Measurements from ENCODE around the gene ARID4B. TPM values are rescaled to one million over a fixed set of nuclear protein-coding genes. Genes with fewer than 3 reads are reported as not detected.

The ARID4B gene
- total and polyA plus RNA-seq, 2 of the 13 experiments (the other 11 are each of a cell fraction or from before 2014, with no cell fraction given): 9.7 to 24.6 TPM

- TF ChIP-seq, protein P1, sequence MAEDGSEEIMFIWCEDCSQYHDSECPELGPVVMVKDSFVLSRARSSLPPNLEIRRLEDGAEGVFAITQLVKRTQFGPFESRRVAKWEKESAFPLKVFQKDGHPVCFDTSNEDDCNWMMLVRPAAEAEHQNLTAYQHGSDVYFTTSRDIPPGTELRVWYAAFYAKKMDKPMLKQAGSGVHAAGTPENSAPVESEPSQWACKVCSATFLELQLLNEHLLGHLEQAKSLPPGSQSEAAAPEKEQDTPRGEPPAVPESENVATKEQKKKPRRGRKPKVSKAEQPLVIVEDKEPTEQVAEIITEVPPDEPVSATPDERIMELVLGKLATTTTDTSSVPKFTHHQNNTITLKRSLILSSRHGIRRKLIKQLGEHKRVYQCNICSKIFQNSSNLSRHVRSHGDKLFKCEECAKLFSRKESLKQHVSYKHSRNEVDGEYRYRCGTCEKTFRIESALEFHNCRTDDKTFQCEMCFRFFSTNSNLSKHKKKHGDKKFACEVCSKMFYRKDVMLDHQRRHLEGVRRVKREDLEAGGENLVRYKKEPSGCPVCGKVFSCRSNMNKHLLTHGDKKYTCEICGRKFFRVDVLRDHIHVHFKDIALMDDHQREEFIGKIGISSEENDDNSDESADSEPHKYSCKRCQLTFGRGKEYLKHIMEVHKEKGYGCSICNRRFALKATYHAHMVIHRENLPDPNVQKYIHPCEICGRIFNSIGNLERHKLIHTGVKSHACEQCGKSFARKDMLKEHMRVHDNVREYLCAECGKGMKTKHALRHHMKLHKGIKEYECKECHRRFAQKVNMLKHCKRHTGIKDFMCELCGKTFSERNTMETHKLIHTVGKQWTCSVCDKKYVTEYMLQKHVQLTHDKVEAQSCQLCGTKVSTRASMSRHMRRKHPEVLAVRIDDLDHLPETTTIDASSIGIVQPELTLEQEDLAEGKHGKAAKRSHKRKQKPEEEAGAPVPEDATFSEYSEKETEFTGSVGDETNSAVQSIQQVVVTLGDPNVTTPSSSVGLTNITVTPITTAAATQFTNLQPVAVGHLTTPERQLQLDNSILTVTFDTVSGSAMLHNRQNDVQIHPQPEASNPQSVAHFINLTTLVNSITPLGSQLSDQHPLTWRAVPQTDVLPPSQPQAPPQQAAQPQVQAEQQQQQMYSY (CRISPR knock-in tag; IDR thresholded peaks at IDR 0.05): peak; percentile 47; the same call in 1 of the 2 replicates
- TF ChIP-seq ZNF816 (CRISPR knock-in tag; IDR thresholded peaks at IDR 0.05; ENCODE audit: borderline replicate concordance): no peak; the same call in 1 of the 2 replicates
- TF ChIP-seq HMG20B (CRISPR knock-in tag; conservative IDR thresholded peaks at IDR 0.05): no peak
- TF ChIP-seq NFKB2 (CRISPR knock-in tag; IDR thresholded peaks at IDR 0.05; ENCODE audit: borderline replicate concordance): peak; percentile 86; the same call in 1 of the 2 replicates
- no peak for TF ChIP-seq ZNF770 (CRISPR knock-in tag; IDR thresholded peaks at IDR 0.05)
- peak; percentile 85 for TF ChIP-seq KAT8 (CRISPR knock-in tag; IDR thresholded peaks at IDR 0.05)
- peak; percentile 66; the same call in 1 of the 2 replicates for TF ChIP-seq CBX5 (CRISPR knock-in tag; IDR thresholded peaks at IDR 0.05; ENCODE audit: borderline replicate concordance)
- TF ChIP-seq ZBTB38 (CRISPR knock-in tag; IDR thresholded peaks at IDR 0.05): peak; percentile 83
- TF ChIP-seq ZNF263 (CRISPR knock-in tag; IDR thresholded peaks at IDR 0.05): peak; percentile 43; the same call in 1 of the 2 replicates
- peak; percentile 69 for TF ChIP-seq JARID2 (CRISPR knock-in tag; IDR thresholded peaks at IDR 0.05; ENCODE audit: insufficient replicate concordance)
- TF ChIP-seq ZMAT3 (CRISPR knock-in tag; conservative IDR thresholded peaks at IDR 0.05): peak; percentile 97
- TF ChIP-seq, protein P2, sequence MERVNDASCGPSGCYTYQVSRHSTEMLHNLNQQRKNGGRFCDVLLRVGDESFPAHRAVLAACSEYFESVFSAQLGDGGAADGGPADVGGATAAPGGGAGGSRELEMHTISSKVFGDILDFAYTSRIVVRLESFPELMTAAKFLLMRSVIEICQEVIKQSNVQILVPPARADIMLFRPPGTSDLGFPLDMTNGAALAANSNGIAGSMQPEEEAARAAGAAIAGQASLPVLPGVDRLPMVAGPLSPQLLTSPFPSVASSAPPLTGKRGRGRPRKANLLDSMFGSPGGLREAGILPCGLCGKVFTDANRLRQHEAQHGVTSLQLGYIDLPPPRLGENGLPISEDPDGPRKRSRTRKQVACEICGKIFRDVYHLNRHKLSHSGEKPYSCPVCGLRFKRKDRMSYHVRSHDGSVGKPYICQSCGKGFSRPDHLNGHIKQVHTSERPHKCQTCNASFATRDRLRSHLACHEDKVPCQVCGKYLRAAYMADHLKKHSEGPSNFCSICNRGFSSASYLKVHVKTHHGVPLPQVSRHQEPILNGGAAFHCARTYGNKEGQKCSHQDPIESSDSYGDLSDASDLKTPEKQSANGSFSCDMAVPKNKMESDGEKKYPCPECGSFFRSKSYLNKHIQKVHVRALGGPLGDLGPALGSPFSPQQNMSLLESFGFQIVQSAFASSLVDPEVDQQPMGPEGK (CRISPR knock-in tag; IDR thresholded peaks at IDR 0.05): peak; percentile 11; the same call in 1 of the 2 replicates
- TF ChIP-seq PHF21A (CRISPR knock-in tag; IDR thresholded peaks at IDR 0.05): peak; percentile 87
- 0 out of 2 replicates have a peak, but pooled peaks have one; percentile 10 for TF ChIP-seq SRF (IDR thresholded peaks at IDR 0.05; ENCODE audit: low read depth, low read length)
- no peak for TF ChIP-seq HOXA7 (CRISPR knock-in tag; IDR thresholded peaks at IDR 0.05)
- TF ChIP-seq SIX1 (CRISPR knock-in tag; IDR thresholded peaks at IDR 0.05; ENCODE audit: borderline replicate concordance): no peak
- TF ChIP-seq GATAD1 (CRISPR knock-in tag; IDR thresholded peaks at IDR 0.05): peak; percentile 89
- TF ChIP-seq ARNT2 (CRISPR knock-in tag; IDR thresholded peaks at IDR 0.05; ENCODE audit: low read depth): peak; percentile 93
- no peak for TF ChIP-seq NFE2L2 (IDR thresholded peaks at IDR 0.05; ENCODE audit: low read length)
- no peak; the same call in 1 of the 2 replicates for TF ChIP-seq SMAD9 (CRISPR knock-in tag; IDR thresholded peaks at IDR 0.05)
- peak; percentile 8; the same call in 1 of the 2 replicates for TF ChIP-seq ZNF749 (CRISPR knock-in tag; IDR thresholded peaks at IDR 0.05; ENCODE audit: borderline replicate concordance)
Measured at GRCh38 chr1:235128456-235129328, 199.3 kb downstream of the ARID4B start, which contains the start of gene TOMM20 (continued).

All from HepG2 (cell line).